Right lobe of liver (tissue), 6 donors: ENCODE results near the gene MPV17. TPM values are rescaled to one million over a fixed set of nuclear protein-coding genes. Genes with fewer than 3 reads are reported as not detected.
"Not testable (repeated sequence)": the region's sequence is repeated elsewhere in the genome, so short reads cannot be mapped to it uniquely, and the experiment has no call there.

Experiments
- ATAC-seq, 4 donors: fragments of 200-7000 bp; cut with Tn5 transposase; one replicate each; pipeline ENCODE4 v1.9.1; 2020; ENCODE audit warnings: mild to moderate bottlenecking in 4 of 4, moderate library complexity in 4 of 4
- DNase-seq, 3 donors: peaks; one replicate each; pipeline ENCODE4 v3.0.0-alpha.2; 2020
- H3K27ac ChIP-seq, 3 donors: fragments of 200-600 bp; one replicate each; pipeline ENCODE4 v1.8.0; 2022
- H3K27me3 ChIP-seq, 2 donors: fragments of 200-600 bp; one replicate each; pipeline ENCODE4 v1.8.0; 2022
- H3K36me3 ChIP-seq, 4 donors: fragments of 200-600 bp; sonication (generic) in 1 of 4; one replicate each; pipeline versions ENCODE4 v1.5.1 to v1.8.0; 2017 to 2022; ENCODE audit warnings: control low read depth in 1 of 4
- H3K4me1 ChIP-seq, 4 donors: fragments of 200-600 bp; sonication (generic) in 1 of 4; one replicate each; pipeline versions ENCODE4 v1.5.1 to v1.8.0; 2017 to 2022; ENCODE audit warnings: control low read depth in 1 of 4
- H3K4me3 ChIP-seq, 3 donors: fragments of 200-600 bp; one replicate each; pipeline ENCODE4 v1.8.0; 2022
- H3K9me3 ChIP-seq, 4 donors: fragments of 200-600 bp; sonication (generic) in 1 of 4; one replicate each; pipeline versions ENCODE4 v1.5.1 to v1.8.0; 2017 to 2022; ENCODE audit warnings: control low read depth in 1 of 4
- CTCF ChIP-seq, 4 donors: fragments of 200-600 bp in 3 of 4; fragments of 450-650 bp in 1 of 4; IDR thresholded peaks; one replicate each; pipeline versions ENCODE4 v1.5.1 to v1.8.0; 2016 to 2022; ENCODE audit warnings: antibody characterized with exemption in 4 of 4, mild to moderate bottlenecking in 2 of 4
- POLR2A ChIP-seq: fragments of 450-650 bp; IDR thresholded peaks from one replicate; pipeline ENCODE4 v1.6.1; 2017; ENCODE audit warnings: antibody characterized with exemption, mild to moderate bottlenecking
- WGBS: methylation state at CpG from one replicate; pipeline ENCODE4 v1.1.6; 2018; ENCODE audit warnings: low coverage, low lambda C conversion rate; ENCODE audit not compliant: insufficient coverage; ENCODE audit errors: missing lambda C conversion rate; 5-methylcytosine and 5-hydroxymethylcytosine counted together
- intact Hi-C, 2 donors: fragments of 100-400 bp; cut with DNase I; formaldehyde crosslinking; loops; one replicate each; pipeline versions ENCODE4 v1.11.2 to v1.14.1; 2022
- total RNA-seq, 6 experiments: library from RNA; depleted of rRNA in 2 of 6; stranded (reverse); fragments of >200 nt in 2 of 6; fragmentation: NEBNext Ultra II Directional in 3 of 6; extraction: Animal tissue kit (Norgen Biotek cat#: 25700) in 3 of 6; gene quantifications; one replicate each; pipeline versions ENCODE4 v1.1.0 to v1.2.4, GENCODE V29; 2016 to 2023
- donor health status: DM: no; HTN: yes; CAD: no.
- donor health status: DM: no; HTN: no; CAD: no.
- donor health status: DM: no; HTN: no; CAD: no.
- donor health status: DM: no; HTN: yes; CAD: no.
- donor health status: DM: no; HTN: yes; CAD: no.

The MPV17 gene
- total RNA-seq, 6 experiments from 2014 or later = 17.2 to 82.3 (median 30.4) TPM

DNA sequence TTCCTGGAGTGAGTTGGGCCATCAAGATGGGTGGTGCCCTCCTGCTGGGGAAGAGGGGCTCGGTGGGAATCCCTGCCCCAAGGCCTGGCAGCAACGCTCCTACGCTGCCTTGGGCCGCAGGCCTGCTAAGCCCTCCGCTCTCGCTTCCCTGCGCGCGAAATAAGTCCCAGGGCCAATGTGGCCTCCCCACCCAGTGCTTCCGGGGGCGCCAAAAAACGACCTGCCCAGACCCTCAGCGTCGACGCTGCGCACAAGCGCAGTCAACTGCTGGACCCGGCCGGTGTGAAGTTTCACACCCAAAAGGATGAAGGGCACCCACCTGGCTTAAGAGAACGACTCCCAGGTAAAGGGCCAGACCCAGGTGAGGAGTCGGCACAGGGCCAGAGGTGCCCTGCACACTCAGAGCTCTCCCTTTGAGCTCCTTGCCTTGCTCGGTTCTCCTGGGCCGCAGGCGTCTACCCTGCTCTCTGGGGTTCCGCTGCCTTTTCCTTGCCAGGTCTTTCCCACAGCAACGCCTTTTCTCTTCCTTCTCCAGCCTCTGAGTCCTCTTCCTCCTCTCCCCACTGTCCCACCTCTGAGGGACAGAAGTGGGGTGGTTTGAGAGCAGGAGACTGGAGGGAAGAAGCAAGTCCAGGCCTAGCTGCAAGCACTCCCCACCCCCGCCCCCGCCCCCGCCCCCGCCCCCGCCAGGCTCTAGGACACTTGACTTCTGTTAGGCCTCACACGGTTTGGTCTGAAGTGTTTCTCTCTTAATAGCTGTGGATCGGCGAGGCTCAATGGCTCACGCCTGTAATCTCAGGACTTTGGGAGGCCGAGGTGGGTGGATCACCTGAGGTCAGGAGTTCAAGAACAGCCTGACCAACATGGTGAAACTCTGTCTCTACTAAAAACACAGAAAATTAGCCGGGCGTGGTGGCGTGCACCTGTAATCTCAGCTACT, 47.4 kb downstream of the MPV17 start, which contains the start of gene DNAJC5G:
Gene DNAJC5G, plus strand, starts transcription at position 223 of the 940 bp plus-strand sequence. CDS start 1,296 bp downstream, outside the sequence.
- H3K27ac ChIP-seq = no peak within 1 kb of the TSS
- 78% methylated on average over 15 of the region's 39 CpGs for WGBS
- TF ChIP-seq POLR2A (no peak), CTCF (IDR thresholded peaks at IDR 0.05) (no peak)

GRCh38 chr2:27272537-27273522, 50.1 kb downstream of the MPV17 start:
- H3K4me1 ChIP-seq, H3K9me3 ChIP-seq, H3K27me3 ChIP-seq, H3K4me3 ChIP-seq, H3K27ac ChIP-seq, H3K36me3 ChIP-seq: not testable (repeated sequence)
- DNase-seq = peak in 1 of 3 donors; percentile 28
- ATAC-seq = peak; percentile 23 to 72 (median 52)
- 44% methylated on average over 11 of the region's 15 CpGs for WGBS
- intact Hi-C loops = loop anchor here (10.0 kb wide), 2 partner anchors 138 to 178 kb away; partner anchors contain the start of genes PREB (in 1 of the 2) and PRR30 (in 1 of the 2)

More for the DNA sequence above, 47.4 kb downstream of the MPV17 start, which contains the start of gene DNAJC5G:
- no peaks in the 10 kb centered on the region for H3K36me3 ChIP-seq
- no peak for ATAC-seq
- no peaks in the 10 kb centered on the region for H3K27me3 ChIP-seq
- H3K4me3 ChIP-seq = no peak within 1 kb of the TSS
- no peaks in the 10 kb centered on the region for H3K9me3 ChIP-seq
- intact Hi-C loops = loop anchor here (10.0 kb wide), 2 partner anchors 141 to 181 kb away; partner anchors contain the start of genes PREB (in 1 of the 2) and PRR30 (in 1 of the 2)
- DNase-seq = no peak
- peaks cover 0 to 6% (median 0%) of the 10 kb centered on the region in 4 donors for H3K4me1 ChIP-seq

- peaks cover 0 to 6% (median 0%) of the 10 kb centered on the region in 4 donors for H3K4me1 ChIP-seq
- H3K27me3 ChIP-seq = no peaks in the 10 kb centered on the region
- DNase-seq = no peak
- no peak for ATAC-seq
- no peaks in the 10 kb centered on the region for H3K36me3 ChIP-seq
- H3K9me3 ChIP-seq = no peaks in the 10 kb centered on the region
- no peak overlapping the region for H3K27ac ChIP-seq
- intact Hi-C loops = loop anchor here (10.0 kb wide), 2 partner anchors 137 to 177 kb away; partner anchors contain the start of genes PREB (in 1 of the 2) and PRR30 (in 1 of the 2)
- TF ChIP-seq CTCF (IDR thresholded peaks at IDR 0.05) (no peak), POLR2A (no peak)
- 73% methylated on average over 8 of the region's 11 CpGs for WGBS
- H3K4me3 ChIP-seq = no peak overlapping the region
Observed at GRCh38 chr2:27271631-27272340, 51.1 kb downstream of the MPV17 start.

DNA sequence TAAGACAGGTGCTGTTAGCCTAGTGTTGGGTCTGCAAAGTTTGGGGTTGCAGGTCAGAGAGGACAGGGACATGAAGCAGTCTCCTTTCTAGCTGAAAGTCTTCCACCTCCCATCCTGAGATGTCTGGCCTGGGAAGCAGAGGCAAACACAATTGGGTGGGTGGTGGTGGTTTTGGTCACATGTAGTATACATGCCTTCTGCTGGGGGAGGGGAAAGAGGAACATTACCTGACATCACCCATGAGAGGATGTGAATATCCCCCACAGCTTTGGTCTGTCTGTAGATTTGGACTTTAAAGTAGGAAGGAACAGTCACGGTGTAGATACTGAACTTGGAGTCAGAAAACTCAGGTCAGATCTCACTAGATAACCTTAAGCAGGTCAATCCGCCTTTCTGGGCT, 52.2 kb downstream of the MPV17 start:
- TF ChIP-seq POLR2A (no peak), CTCF (IDR thresholded peaks at IDR 0.05) (no peak)
- Histone ChIP-seq H3K27me3 (no peaks in the 10 kb centered on the region), H3K4me3 (no peak overlapping the region), H3K4me1 (peaks cover 0 to 6% (median 0%) of the 10 kb centered on the region in 4 donors), H3K36me3 (no peaks in the 10 kb centered on the region), H3K9me3 (no peaks in the 10 kb centered on the region), H3K27ac (no peak overlapping the region)
- no peak for DNase-seq
- ATAC-seq = no peak
- WGBS = 83% methylated on average over 2 of the region's 2 CpGs
- intact Hi-C loops = loop anchor here (10.0 kb wide), 2 partner anchors 136 to 176 kb away; partner anchors contain the start of genes PREB (in 1 of the 2) and PRR30 (in 1 of the 2)
